ENCODE data around the gene XPO6.
"Not testable (repeated sequence)": the region's sequence is repeated elsewhere in the genome, so short reads cannot be mapped to it uniquely, and the experiment has no call there.

XPO6 gene

DNA sequence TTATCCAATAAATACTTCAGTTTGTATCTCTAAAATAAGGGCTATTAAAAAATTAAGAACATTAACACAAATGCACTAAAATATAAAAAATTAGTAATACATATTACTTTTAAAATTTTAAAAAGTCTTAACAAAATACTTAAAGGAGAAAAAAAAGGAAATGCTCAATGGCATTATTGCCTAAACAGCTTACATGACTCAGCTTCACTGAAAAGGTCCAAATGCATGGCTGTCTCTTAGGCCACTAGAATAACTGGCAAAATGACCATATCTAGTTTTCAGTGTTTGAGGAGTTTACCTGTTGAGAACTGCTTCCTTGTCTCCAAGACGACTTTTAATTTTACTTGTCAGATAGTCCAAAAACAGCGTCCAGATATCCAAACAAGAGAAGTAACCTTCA is 66.0 kb downstream of the XPO6 start:
- no peak for DNase-seq

DNA sequence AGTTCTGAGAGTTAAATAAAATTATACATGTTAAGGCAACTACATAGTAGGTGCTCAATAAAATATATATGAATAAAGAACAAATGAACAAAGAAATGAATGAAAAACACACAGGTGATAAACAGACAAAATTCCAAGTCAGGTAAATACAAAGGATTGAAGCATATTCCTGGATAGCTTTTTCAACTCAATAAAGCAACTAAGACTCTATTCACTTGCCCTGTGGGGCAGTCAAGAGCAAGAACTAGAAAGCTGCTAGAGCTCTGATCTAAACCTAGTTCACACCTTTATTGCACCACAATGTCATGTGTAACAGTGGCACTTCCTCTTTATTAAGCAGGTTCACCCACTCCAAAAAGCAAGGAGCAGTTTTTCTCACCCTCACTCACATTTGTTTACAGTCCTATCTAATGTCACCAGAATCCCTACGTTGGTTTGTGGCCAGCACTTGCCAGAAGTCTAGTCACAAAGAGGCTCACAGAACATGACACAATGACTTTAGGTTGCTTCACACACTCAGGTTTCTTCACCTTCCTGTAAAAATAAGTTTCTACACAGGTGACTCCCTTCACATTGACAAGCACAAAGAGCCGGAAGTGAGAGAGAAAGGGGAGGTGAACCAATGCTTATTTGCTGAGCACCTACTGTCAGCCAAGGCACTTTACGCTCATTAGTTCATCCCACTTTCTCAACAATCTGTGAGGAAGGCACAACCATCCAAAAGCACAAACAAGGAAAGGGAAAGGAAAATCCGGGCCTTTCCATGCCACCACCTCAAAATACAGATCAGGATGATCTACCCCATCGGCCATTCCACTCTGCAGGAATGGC is 70.8 kb downstream of the XPO6 start:
- peak; percentile 71 for DNase-seq

DNA sequence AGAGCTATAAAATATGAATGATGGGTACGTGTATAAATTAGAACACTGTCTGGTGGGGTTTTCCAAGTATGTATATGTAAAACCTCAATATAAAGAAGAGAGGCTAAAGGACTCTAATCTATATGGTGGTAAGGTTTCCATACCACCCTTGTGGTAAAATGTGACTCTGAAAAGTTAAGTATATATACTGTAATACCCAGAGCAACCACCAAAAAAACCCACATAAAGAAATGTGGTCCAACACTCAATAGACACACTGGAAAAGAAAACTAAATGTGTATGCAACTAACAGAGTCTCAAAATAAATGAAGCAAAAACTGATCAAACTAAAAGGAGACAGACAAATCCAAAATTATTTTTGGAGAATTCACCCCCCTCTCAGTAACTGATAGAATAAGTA is 72.2 kb downstream of the XPO6 start:
- no peak for DNase-seq

DNA sequence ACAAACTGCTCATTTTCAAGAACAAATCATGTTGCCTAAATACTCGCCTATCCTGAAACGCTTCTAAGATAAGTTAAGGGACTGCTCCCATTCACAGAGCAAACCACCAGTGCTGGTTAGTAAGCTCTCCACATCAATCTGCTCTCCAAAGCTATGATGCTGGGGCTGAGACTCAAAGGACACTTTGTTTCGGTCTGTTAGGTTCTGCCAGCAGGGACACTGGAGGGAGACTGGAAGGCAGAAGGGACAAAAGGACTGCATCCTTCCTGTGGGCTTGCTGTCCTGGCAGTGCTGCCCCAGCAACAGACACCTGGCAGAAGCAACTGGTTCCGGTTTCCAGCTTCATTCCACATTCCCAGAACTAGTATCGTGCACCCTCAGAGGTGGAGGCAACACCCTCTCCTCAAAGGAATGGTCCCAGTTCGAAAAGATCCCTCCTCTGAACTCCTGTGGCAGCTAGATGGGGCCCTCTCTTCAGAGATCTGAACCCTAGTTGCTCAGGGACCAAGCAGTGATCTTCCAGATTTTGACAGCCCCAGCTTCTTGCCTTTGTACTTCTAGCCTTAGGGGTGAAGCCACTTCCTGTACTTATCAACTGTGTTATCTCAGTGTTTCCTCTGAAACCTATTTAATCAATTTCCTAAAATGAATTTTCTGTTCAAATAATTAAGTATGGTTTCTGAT is 74.9 kb downstream of the XPO6 start:
- DNase-seq: peak; percentile 30

DNA sequence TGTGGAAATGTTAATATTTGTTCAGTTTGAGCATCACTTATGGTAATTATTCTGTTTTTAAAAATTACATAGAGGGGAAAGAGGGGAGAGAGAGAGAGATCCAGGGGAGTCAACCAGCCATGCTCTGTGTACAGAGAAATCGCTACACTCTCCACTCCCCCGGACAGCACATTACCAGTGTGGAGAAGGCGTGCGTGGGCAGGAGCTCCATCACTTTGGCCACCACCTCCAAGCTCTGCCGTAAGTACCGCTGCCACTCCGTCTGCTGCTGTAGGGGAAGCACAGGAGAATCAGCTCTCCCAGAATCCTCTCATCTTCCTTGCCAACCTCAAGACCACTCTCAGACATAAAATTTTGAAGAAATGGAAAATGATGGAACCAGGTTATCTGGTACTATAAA is 78.1 kb downstream of the XPO6 start:
- DNase-seq: no peak

DNA sequence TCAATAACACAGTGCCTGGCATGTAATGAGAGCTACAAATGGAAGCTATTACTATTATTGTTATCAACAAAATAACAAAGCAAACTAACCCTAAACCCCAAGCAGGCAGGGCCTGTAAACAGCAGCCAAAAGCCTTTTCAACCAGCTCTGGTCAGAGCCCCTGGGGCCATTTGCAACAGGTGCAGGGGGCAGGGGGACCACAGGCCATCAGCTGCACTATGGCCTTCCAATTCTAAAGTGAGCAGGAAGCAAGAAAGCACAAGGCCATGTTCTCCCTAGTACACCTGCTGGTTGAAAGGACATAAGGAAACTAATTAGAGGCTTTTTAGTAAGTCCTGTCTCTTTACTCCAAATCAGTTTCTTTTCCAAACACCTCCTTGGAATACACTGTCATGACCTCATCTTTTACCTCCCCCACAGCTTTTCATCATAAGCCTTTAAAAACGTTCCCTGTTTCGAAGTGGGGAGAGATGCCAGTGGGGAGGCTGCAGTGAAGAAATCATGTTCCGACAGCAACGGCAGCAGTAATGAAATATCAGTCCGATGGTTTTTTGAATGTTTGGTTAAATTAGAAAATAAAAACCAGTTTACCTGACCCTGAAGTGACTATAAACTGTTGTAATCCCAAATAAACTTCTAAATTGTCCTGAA is 79.9 kb downstream of the XPO6 start:
- DNase-seq: no peak

DNA sequence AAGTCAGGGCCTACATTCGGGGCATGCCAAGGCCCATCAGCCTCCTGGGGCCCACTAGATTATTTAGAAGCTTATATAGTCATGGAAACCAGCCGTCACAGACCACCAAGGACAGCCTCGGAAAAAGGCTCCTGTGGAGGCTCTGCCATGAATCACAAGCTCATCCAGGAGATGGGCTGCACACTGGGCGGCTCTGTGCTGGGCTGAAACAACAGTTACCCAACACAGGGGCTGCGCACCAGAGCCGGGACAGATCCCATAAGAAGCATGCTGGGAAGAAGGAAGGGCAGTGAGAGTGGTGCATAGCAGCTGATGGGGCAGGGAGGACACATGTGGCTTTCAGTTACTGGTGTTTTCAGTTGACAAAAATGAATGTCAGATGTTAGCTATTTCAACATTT is 80.6 kb downstream of the XPO6 start:
- no peak for DNase-seq

DNA sequence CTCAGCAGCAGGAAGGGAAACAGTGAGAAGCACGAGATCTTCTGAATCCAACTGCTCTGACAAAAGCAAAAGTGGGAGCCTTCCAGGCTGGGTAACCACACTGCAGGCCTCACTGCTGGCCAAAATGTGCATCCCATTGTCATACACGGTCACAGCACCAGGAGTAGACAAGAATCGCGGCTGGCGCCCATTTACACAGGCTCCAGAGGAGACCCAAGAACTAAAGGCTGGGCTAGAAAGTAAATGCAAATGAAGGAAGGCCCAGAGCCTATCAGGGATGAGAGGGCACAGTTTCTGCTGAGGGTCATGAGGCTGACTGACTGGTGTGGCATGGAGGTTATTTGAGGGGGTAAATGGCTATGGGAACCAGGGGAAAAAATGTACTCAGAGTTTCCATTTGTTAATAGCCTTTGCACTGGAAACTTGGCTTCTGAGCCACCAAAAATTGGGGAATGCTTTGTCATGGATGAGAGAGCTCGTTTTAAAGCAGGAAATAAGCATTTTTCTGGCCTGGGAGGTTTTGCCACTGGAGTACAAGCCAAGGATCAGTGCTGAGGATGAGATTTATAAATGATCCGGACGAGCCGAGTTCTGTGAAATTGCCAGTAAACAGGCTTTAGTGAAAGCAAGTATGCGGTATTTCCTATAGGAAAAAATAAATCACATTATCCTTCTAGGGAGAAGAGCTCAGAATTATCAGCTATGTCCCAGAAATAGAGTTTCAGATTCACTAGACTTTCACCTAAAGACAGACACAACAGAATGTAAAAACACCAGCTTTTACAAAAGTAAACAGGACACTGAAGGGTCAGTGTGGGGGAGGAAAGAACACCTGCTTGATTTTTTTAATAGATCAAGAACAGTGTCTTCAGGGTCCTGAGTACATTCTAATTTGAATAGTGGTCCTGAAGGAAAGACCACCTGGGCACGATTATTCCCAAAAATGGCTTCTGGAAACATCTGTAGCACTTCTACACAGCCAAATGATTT is 81.4 kb downstream of the XPO6 start:
- DNase-seq: no peak

DNA sequence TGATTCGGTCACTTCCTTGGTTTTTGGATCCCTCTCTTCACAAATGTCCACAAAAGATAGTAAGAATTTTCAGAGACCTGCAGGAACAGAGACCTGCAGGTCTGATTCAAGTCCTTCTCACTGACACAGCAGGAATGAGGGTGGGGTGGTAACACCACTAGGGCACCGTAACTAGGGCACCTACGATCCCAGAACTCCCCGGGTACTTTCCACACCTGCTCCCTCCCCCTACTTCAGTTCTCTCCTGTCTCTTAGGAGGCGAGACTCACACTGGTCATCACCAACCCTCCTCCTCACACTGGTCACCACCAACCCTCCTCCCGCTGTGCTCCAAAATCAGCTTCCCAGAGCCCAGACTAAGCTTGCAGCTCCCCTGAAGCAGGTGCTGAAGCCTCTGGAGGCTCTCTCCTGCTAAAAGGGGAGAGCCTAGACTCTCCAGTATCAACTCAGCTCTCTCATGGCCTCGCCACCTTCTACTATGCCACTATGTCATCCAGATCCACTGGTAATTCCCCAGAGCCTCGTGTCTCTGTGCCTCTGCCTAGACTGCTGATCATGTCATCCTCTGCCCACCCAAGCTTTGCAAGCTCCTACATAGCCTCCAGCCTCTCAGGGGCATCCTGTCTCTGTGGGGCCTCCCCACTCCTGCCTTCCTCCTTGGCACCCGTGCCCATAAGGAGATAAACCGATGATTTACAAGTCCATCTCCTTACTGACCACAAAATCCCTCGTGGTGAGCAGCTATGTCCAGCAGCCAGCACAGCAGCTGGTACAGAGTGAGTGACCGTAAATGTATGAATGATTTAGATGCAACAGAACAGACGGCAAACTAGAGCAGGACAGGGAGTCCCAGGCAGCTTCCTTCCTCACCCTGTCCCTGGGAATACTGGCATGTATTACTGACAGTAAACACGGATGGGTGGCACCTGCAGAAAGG is 84.8 kb downstream of the XPO6 start:
- no peak for DNase-seq

DNA sequence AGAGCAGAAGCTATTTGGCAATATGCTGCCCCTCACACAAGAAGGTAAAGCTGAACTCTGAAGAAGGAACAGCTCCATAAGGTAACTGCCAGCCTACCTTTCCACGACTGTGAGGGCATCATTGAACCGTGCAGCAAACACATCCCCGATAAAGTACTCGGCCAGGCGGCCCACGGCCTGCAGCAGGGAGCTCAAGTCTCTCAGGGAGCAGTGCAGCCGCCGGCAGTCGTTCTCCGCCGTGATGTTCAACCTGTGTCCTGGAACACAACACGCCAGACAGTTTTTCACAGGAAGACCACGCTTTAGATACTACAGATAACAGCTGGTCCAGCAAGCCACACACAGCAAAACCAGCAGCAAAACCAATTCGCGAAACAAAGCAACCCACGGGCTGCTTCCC is 86.2 kb downstream of the XPO6 start:
- no peak for DNase-seq

DNA sequence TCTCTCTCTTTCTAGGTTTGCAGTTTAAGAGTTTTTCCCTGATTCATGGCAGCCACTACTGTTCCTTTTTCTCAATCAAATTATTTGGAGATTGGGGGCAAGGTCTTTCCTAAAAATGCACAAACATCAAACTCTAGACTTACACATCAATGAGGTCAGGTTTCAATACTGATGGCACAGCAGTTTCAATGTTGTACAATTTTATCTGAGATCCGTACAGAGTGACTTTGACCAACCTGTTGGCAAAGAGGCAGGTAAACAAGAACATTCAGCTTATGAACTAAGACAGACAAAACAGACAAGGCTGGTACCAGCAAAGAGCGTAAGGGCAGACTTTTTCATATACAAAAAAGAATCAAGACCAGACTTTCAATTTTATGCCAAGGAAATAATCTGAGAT is 90.2 kb downstream of the XPO6 start:
- no peak for DNase-seq

DNA sequence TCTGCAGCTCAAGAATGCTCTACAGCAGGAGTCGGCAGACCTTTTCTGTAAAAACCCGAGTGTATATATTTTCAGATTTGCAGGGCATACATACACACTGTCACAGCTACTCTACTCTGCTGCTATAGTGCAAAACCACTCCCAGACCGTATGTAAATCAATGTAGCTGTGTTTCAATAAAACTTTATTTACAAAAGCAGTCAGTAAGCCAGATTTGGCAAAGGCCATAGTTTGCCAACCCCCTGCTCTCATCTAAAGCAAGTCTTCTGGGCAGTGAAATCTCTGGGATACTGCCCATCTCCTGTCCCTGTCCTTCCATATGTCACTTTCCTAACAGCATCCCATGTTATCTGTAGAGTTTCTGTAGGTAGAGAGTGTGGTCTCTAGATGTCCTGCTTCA is 91.0 kb downstream of the XPO6 start:
- DNase-seq: no peak

DNA sequence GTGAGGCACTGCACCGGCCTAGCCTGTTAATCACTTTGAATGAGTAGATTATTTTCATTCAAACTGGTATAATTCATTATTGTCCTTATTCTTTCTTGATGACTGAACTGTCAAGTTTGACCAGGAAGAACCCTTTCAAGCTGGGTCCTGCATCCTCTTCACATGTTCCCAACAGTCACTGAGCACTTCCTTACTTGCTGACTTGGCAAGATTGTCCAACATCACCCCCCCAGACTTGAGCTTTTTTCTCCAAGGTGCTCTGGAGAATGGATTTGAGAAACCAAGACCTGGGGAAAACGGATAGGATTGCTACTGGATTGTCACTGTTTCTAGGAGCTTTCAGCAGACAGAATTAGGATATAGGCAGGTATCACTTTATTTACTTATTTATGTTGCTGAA is 93.1 kb downstream of the XPO6 start:
- DNase-seq: no peak

DNA sequence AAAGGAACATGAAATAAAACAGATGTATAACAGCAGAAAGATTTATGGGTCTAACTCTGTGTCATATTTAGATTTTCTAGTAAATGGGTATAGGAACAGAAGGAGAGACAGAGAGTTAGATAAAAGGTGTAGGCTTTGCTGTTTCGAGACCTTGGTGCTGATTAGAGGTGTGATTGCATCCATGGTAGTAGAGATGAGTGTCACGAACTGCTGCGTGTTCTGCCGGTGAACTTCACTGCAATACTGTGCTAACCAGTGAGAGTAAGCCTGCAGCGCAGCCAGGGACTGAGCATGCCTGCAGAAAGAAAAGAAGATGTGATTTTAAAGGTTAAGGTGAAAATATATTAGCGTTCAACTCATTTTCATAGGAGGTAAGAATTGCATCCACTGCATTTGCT is 94.6 kb downstream of the XPO6 start:
- no peak for DNase-seq

DNA sequence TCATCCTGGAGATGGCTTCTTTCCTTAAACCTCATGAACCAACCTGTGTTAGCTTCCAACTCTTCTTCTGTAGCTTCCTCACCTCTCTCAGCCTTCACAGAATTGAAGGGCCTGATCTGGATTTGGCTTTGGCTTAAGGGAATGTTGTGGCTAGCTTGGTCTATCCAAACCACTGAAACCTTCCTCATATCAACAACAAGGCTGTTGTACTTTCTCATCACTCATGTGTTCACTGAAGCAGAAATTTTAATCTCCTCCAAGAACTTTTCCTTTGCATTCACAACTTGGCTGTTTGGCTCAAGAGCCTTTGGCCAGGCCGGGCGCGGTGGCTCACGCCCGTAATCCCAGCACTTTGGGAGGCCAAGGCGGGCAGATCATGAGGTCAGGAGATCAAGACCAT is 95.9 kb downstream of the XPO6 start:
- DNase-seq: not testable (repeated sequence)

DNA sequence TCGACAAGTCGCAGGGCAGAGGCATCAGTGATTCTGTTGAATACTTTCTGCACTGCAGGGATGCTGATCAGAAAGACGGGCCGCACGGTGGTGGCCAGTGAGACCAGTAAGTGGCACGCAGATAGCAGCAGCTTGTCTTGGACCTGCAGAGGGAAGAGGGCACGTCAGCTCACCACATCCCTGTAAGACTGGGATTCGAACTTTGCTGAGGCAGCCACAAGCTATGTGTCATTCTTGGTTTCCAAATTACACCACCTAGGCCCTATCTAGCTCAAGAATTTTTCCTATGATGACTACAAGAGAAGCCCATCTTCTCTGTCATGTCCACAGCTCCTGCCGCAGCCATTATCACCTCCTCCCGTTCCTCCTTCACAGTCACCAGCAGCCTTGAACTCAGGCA is 98.9 kb downstream of the XPO6 start:
- no peak for DNase-seq

DNA sequence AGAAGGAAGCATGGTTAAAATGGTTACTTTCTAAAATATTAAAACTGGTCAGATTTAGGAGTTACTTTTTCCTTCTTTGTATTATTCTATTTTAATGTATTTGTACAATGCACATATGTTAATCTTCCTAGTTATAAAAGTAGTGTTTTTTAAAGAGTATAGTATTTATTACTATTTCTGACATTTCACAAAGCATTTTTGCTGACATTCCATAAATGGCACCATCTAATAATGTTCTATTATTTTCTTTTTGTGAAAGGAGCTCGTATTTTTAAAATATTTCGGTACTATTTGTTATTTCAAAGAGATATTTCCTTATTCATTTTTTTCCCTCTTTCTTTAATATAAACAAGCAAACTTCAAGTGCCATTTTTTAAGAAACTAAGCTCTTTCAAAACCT is 100.8 kb downstream of the XPO6 start:
- no peak for DNase-seq

DNA sequence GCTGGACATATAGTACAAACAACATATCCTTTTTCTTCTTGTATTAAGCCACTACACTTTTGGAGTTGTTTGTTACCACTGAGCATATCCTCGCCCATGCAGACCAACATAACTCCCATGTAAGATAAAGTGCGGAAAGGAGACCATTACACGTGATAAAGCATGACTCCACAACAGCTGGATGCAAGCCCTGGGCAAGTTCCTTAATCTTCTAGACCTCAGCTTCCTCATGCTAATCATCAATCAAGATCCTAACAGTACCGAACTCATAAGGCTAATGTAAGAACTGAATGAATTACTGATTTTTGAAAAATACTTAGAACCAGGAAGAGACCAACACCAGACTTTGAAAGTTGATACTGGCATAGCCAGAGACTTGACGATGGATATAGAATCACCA is 101.3 kb downstream of the XPO6 start:
- no peak for DNase-seq

DNA sequence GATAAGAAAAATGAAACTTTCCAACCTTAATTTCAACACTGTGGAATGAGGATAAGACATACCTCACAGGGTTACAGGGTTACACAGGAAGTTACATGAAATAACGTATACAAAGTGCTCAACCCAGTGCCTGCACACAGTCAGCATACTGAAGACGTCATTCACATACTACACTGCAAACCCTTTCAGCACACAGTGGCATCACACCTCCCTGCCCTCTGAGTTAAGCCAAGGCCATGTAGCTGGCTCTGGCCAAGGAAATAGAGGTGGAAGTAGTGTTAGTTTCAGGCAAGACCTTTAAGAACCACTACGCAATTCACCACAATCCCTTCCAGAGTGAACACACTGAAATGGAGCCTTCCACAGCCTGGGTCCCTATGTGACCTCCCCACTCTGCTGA is 101.7 kb downstream of the XPO6 start:
- no peak for DNase-seq

DNA sequence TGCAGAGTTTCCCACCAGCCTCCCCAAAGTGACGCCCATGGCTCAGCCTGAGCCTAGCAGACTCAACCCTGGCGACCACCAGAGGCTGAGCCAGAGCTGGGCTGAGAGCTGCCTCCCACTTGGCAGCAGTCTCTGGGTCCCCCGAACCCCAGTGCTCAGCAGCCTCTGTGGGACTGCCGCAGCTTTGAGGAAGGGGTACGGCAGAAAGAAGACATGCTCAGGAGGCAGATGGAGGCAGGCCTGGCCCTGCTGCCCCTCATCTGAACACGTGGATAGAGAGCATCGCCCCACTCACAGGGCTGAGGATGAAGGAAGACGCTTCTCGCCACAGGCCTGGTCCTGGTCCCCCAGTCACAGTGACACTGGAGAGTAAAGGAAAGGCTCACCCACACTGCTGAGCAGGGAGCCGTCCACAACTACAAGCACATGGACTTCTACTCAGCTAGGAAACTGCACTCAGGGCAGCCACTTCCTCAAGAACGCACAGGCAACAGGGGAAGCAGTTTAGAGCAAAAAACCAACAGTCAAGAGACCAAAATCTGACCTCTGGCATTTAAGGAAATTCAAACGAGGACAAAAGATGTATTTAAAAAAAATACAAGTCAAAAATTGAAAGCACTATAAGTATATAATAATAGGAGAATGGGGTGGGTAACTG is 103.0 kb downstream of the XPO6 start:
- no peak for DNase-seq

DNA sequence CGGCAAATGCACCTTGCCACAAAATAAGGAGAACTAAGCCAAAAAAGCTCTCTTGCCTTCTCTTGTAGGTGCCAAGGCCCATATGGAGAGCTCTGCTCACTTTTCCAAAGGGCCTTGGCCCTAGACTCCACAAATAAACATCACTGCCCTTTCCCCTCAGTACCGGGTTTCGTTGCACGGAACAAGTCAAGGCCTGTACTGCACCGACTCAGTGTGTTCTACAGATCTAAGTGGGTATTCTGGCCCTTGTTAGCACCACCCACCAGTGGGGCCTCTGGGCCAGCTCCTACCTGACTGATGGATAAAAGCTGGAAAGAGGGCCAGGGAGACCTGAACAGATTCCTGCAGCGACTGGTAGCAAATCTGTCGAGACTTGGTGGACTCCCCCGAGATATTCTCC is 104.5 kb downstream of the XPO6 start:
- DNase-seq: no peak

Measured in effector CD4-positive, alpha-beta T cell (primary cell).